Measurements from ENCODE around the gene ST6GALNAC4. TPM values are rescaled to one million over a fixed set of nuclear protein-coding genes. Genes with fewer than 3 reads are reported as not detected.

ST6GALNAC4 gene
- total RNA-seq, 1 donor from 2014 or later: 15.8 TPM

- peaks cover 10% of the 10 kb centered on the region for H3K27me3 Mint-ChIP-seq (ENCODE audit: unreplicated experiment)
- peaks cover 5% of the 10 kb centered on the region for H3K4me1 Mint-ChIP-seq (ENCODE audit: low read depth, unreplicated experiment)
- TF ChIP-seq CTCF (IDR thresholded peaks at IDR 0.05; ENCODE audit: partially characterized antibody, unreplicated experiment): no peak
- DNase-seq: no peak
- no peak overlapping the region for H3K4me3 Mint-ChIP-seq (ENCODE audit: unreplicated experiment)
- H3K36me3 Mint-ChIP-seq (ENCODE audit: unreplicated experiment): no peaks in the 10 kb centered on the region
- no peak overlapping the region for H3K27ac Mint-ChIP-seq (ENCODE audit: unreplicated experiment)
- H3K9me3 Mint-ChIP-seq (ENCODE audit: unreplicated experiment): peaks cover 10% of the 10 kb centered on the region
These were observed 6.9 kb upstream of the ST6GALNAC4 start for GRCh38 chr9:127923771-127924170.

- TF ChIP-seq CTCF (IDR thresholded peaks at IDR 0.05; ENCODE audit: partially characterized antibody, unreplicated experiment): no peak
- Mint-ChIP-seq H3K9me3 (ENCODE audit: unreplicated experiment) (peaks cover 10% of the 10 kb centered on the region), H3K4me3 (ENCODE audit: unreplicated experiment) (no peak overlapping the region), H3K36me3 (ENCODE audit: unreplicated experiment) (no peaks in the 10 kb centered on the region), H3K27ac (ENCODE audit: unreplicated experiment) (no peak overlapping the region), H3K27me3 (ENCODE audit: unreplicated experiment) (peaks cover 9% of the 10 kb centered on the region), H3K4me1 (ENCODE audit: low read depth, unreplicated experiment) (peaks cover 3% of the 10 kb centered on the region)
- DNase-seq: no peak
These were observed 6.2 kb upstream of the ST6GALNAC4 start for GRCh38 chr9:127923046-127923445.

- Mint-ChIP-seq H3K9me3 (ENCODE audit: unreplicated experiment) (peaks cover 10% of the 10 kb centered on the region), H3K27ac (ENCODE audit: unreplicated experiment) (no peak overlapping the region), H3K27me3 (ENCODE audit: unreplicated experiment) (peaks cover 9% of the 10 kb centered on the region), H3K36me3 (ENCODE audit: unreplicated experiment) (no peaks in the 10 kb centered on the region), H3K4me3 (ENCODE audit: unreplicated experiment) (no peak overlapping the region), H3K4me1 (ENCODE audit: low read depth, unreplicated experiment) (peaks cover 8% of the 10 kb centered on the region)
- peak; percentile 80 for DNase-seq
- TF ChIP-seq CTCF (IDR thresholded peaks at IDR 0.05; ENCODE audit: partially characterized antibody, unreplicated experiment): peak; percentile 96
These were observed 4.8 kb upstream of the ST6GALNAC4 start for GRCh38 chr9:127921557-127922120.

- H3K27ac Mint-ChIP-seq (ENCODE audit: unreplicated experiment): no peak overlapping the region
- H3K4me1 Mint-ChIP-seq (ENCODE audit: low read depth, unreplicated experiment): peaks cover 10% of the 10 kb centered on the region
- H3K27me3 Mint-ChIP-seq (ENCODE audit: unreplicated experiment): peaks cover 9% of the 10 kb centered on the region
- no peak for TF ChIP-seq CTCF (IDR thresholded peaks at IDR 0.05; ENCODE audit: partially characterized antibody, unreplicated experiment)
- peaks cover 8% of the 10 kb centered on the region for H3K9me3 Mint-ChIP-seq (ENCODE audit: unreplicated experiment)
- DNase-seq: no peak
- H3K4me3 Mint-ChIP-seq (ENCODE audit: unreplicated experiment): peak overlapping the region; percentile 12
- no peaks in the 10 kb centered on the region for H3K36me3 Mint-ChIP-seq (ENCODE audit: unreplicated experiment)
These were observed 4.0 kb upstream of the ST6GALNAC4 start for GRCh38 chr9:127920794-127921193.

- Mint-ChIP-seq H3K9me3 (ENCODE audit: unreplicated experiment) (peaks cover 5% of the 10 kb centered on the region), H3K27ac (ENCODE audit: unreplicated experiment) (peak overlapping the region; percentile 20), H3K27me3 (ENCODE audit: unreplicated experiment) (peaks cover 9% of the 10 kb centered on the region), H3K4me1 (ENCODE audit: low read depth, unreplicated experiment) (peaks cover 7% of the 10 kb centered on the region), H3K4me3 (ENCODE audit: unreplicated experiment) (no peak overlapping the region), H3K36me3 (ENCODE audit: unreplicated experiment) (no peaks in the 10 kb centered on the region)
- no peak for TF ChIP-seq CTCF (IDR thresholded peaks at IDR 0.05; ENCODE audit: partially characterized antibody, unreplicated experiment)
- DNase-seq: no peak
These were observed 2.5 kb upstream of the ST6GALNAC4 start for GRCh38 chr9:127919253-127919815.

Data from glutamatergic neuron (in vitro differentiated cells).